Measurements from ENCODE around the gene RFX3. TPM values are rescaled to one million over a fixed set of nuclear protein-coding genes. Genes with fewer than 3 reads are reported as not detected.

Gene RFX3
- total RNA-seq, 2 donors from 2014 or later: 10.9 to 15.5 TPM

DNA sequence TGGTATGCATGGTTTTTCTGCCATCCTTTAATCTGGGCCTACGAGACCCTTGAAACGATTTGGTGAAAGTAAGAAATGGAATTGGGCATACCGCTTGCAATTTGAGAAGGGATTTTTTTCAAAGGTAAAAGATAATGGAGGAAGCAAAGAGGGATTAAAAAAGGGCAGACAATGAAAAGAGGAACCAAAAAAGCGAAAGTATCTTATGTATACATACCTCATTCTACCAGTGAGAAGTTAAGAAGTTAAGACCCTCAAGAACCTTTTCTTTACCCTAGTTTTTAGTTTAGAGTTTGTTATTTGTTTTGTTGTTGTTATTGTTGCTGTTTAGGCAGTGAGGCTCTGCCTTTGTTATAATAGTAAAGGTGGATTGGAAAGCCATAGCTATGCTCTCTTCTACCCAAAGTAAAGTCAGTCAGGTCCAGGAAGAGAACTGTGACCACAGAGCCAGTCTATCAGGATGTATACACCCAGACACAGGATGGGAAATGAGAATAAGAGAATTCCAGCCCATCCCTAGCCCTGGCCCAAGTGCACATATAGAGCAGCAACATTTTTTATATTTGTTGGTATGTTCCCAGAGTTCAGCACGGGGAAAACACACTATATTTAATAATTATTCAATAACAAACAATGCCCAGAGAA, 166.6 kb downstream of the RFX3 start:
- 96% methylated on average over 5 of the region's 5 CpGs for WGBS
- Histone ChIP-seq H3K27me3 (replicated peaks; ENCODE audit: insufficient read depth) (no peaks in the 10 kb centered on the region), H3K27ac (no peak overlapping the region), H3K4me3 (no peak overlapping the region), H3K9me3 (no peaks in the 10 kb centered on the region), H3K36me3 (no peaks in the 10 kb centered on the region), H3K4me1 (replicated peaks) (no peaks in the 10 kb centered on the region)
- no peak for DNase-seq (ENCODE audit: low spot score)
- no peak for TF ChIP-seq POLR2A (IDR thresholded peaks at IDR 0.05)
- TF ChIP-seq POLR2AphosphoS5 (IDR thresholded peaks at IDR 0.05): no peak
- TF ChIP-seq, protein P1, sequence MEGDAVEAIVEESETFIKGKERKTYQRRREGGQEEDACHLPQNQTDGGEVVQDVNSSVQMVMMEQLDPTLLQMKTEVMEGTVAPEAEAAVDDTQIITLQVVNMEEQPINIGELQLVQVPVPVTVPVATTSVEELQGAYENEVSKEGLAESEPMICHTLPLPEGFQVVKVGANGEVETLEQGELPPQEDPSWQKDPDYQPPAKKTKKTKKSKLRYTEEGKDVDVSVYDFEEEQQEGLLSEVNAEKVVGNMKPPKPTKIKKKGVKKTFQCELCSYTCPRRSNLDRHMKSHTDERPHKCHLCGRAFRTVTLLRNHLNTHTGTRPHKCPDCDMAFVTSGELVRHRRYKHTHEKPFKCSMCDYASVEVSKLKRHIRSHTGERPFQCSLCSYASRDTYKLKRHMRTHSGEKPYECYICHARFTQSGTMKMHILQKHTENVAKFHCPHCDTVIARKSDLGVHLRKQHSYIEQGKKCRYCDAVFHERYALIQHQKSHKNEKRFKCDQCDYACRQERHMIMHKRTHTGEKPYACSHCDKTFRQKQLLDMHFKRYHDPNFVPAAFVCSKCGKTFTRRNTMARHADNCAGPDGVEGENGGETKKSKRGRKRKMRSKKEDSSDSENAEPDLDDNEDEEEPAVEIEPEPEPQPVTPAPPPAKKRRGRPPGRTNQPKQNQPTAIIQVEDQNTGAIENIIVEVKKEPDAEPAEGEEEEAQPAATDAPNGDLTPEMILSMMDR (IDR thresholded peaks at IDR 0.05): no peak
- intact Hi-C loops (cut with DNase I): no loop called here

DNA sequence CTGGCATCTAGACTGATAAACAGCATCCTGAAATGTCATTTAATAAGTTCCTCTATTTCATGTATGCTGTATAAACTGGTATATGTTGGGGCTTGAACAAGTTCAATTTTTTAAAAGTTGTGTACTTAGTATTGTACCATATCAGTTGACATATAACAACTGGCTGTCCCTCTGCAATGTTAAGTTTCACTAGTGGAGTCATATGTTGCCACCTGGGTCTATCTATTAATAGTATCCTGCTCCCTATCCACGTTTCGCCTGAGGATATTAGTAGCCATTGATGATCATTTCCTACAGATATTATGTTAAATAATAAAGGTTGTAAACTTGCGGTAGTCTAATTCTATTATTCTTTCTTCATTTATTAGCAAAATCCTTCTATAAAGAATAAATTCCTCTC, 177.6 kb downstream of the RFX3 start:
- intact Hi-C loops (cut with DNase I): no loop called here
- no peak overlapping the region for H3K27ac ChIP-seq
- no peaks in the 10 kb centered on the region for H3K36me3 ChIP-seq
- H3K27me3 ChIP-seq (replicated peaks; ENCODE audit: insufficient read depth): no peaks in the 10 kb centered on the region
- no peaks in the 10 kb centered on the region for H3K4me1 ChIP-seq (replicated peaks)
- TF ChIP-seq, protein P1 (IDR thresholded peaks at IDR 0.05): no peak
- WGBS: 83% methylated on average over 3 of the region's 3 CpGs
- no peak overlapping the region for H3K4me3 ChIP-seq
- no peaks in the 10 kb centered on the region for H3K9me3 ChIP-seq
- no peak for DNase-seq (ENCODE audit: low spot score)

DNA sequence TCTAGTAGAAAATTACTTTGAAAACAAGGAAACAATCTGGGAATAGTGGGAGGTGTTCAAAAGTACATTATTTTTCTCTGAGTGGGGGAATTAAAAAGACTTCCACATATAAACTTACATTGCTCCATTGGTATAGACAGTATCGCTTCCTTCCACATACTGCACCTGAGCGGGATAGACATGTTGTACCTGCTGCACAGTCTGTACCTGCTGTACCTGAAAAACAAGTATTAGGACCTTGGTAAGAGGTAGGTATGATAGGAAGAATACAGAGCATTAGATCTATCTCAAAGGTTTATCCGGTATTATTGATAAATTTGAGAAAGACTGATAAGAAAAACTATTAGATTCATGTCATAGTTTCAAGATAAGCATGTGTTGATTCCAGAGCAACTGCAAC, 179.3 kb downstream of the RFX3 start:
- TF ChIP-seq POLR2AphosphoS5 (IDR thresholded peaks at IDR 0.05) (no peak), POLR2A (IDR thresholded peaks at IDR 0.05) (no peak)
- TF ChIP-seq, protein P1 (IDR thresholded peaks at IDR 0.05): no peak
- DNase-seq (ENCODE audit: low spot score): no peak
- no peaks in the 10 kb centered on the region for H3K36me3 ChIP-seq
- no peaks in the 10 kb centered on the region for H3K9me3 ChIP-seq
- intact Hi-C loops (cut with DNase I): no loop called here
- 93% methylated on average over 3 of the region's 3 CpGs for WGBS
- H3K27ac ChIP-seq: no peak overlapping the region
- H3K27me3 ChIP-seq (replicated peaks; ENCODE audit: insufficient read depth): no peaks in the 10 kb centered on the region
- H3K4me1 ChIP-seq (replicated peaks): no peaks in the 10 kb centered on the region
- H3K4me3 ChIP-seq: no peak overlapping the region

DNA sequence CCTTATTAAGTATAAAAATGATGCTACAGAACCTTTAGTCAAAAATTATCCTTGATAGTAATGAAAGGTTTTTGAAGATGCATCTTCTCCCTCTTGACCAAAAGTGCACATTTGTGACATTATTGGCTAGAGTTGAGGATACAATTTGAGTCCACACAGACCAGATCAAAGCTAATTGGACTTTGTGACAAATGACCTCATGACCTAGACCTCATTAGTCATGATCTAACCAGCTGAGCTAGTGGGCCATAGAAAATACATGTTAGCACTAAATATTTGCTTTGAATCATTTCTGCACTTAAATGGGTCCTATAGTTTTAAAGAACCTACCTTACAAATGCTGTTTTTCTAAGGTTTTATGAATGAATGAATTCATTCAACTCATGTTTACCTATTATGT, 182.1 kb downstream of the RFX3 start:
- no peak for DNase-seq (ENCODE audit: low spot score)
- Histone ChIP-seq H3K36me3 (no peaks in the 10 kb centered on the region), H3K4me3 (no peak overlapping the region), H3K27me3 (replicated peaks; ENCODE audit: insufficient read depth) (no peaks in the 10 kb centered on the region), H3K4me1 (replicated peaks) (no peaks in the 10 kb centered on the region), H3K9me3 (no peaks in the 10 kb centered on the region), H3K27ac (no peak overlapping the region)
- no peak for TF ChIP-seq POLR2AphosphoS5 (IDR thresholded peaks at IDR 0.05)
- TF ChIP-seq, protein P1 (IDR thresholded peaks at IDR 0.05): no peak
- no peak for TF ChIP-seq POLR2A (IDR thresholded peaks at IDR 0.05)
- intact Hi-C loops (cut with DNase I): no loop called here

DNA sequence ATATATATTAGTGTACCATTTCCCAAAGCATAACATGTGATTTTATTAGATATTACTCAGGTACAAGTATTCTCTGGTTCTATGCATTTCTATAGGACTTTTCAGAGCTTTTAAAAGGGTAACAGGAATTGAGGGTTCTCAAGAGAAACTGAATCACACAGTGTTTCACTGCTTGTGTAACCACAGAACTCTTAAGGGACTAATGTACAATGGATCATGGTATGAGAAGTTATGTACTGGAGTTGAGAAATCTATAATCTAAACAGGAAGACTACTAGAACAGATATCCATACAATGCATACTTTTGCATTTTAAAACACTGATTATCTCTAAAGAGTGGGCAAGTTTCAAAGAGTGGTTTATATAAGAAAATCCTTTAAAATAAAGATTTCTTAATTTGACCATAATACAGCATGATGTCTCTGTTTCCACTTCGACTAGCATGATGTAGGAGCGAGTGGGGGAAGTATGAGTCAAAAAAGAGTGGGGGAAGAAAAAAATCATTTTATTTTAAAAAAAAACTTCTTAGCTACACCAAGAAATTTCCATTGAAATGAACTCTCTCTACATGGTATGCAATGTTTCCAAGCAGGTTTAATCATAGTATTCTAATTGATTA, 183.5 kb downstream of the RFX3 start:
- H3K9me3 ChIP-seq: no peaks in the 10 kb centered on the region
- 89% methylated on average over 2 of the region's 2 CpGs for WGBS
- no peak overlapping the region for H3K27ac ChIP-seq
- DNase-seq (ENCODE audit: low spot score): no peak
- intact Hi-C loops (cut with DNase I): no loop called here
- TF ChIP-seq POLR2AphosphoS5 (IDR thresholded peaks at IDR 0.05): no peak
- TF ChIP-seq, protein P1 (IDR thresholded peaks at IDR 0.05): no peak
- no peak for TF ChIP-seq POLR2A (IDR thresholded peaks at IDR 0.05)
- no peaks in the 10 kb centered on the region for H3K4me1 ChIP-seq (replicated peaks)
- no peaks in the 10 kb centered on the region for H3K36me3 ChIP-seq
- no peaks in the 10 kb centered on the region for H3K27me3 ChIP-seq (replicated peaks; ENCODE audit: insufficient read depth)
- no peak overlapping the region for H3K4me3 ChIP-seq
